OCI-LY7 (cell line): ENCODE data around the gene CHST8.

Experiments
- CTCF ChIP-seq: fragments of 200-600 bp; sonication (generic); conservative IDR thresholded peaks from 2 replicates; pipeline ENCODE4 v1.5.1; 2014; ENCODE audit warnings: mild to moderate bottlenecking, antibody characterized with exemption, low read length, moderate library complexity, mixed read lengths
- EZH2phosphoT487 ChIP-seq: fragments of 200-600 bp; sonication (generic); IDR thresholded peaks from 2 replicates; pipeline ENCODE4 v1.6.1; 2018; ENCODE audit warnings: low read depth, borderline replicate concordance, mild to moderate bottlenecking, mixed run types, antibody characterized with exemption, low read length, moderate library complexity, mixed read lengths

GRCh38 chr19:33640773-33641172, 19.0 kb downstream of the CHST8 start:
- TF ChIP-seq CTCF: no peak
- no peak for TF ChIP-seq EZH2phosphoT487
